ENCODE data around the gene NIM1K. TPM values are rescaled to one million over a fixed set of nuclear protein-coding genes. Genes with fewer than 3 reads are reported as not detected.

The NIM1K gene
- total RNA-seq, 3 donors from 2014 or later (not counting 1 experiment from before 2014, with no cell fraction given) = 0.28 to 0.40 (median 0.36) TPM

DNA sequence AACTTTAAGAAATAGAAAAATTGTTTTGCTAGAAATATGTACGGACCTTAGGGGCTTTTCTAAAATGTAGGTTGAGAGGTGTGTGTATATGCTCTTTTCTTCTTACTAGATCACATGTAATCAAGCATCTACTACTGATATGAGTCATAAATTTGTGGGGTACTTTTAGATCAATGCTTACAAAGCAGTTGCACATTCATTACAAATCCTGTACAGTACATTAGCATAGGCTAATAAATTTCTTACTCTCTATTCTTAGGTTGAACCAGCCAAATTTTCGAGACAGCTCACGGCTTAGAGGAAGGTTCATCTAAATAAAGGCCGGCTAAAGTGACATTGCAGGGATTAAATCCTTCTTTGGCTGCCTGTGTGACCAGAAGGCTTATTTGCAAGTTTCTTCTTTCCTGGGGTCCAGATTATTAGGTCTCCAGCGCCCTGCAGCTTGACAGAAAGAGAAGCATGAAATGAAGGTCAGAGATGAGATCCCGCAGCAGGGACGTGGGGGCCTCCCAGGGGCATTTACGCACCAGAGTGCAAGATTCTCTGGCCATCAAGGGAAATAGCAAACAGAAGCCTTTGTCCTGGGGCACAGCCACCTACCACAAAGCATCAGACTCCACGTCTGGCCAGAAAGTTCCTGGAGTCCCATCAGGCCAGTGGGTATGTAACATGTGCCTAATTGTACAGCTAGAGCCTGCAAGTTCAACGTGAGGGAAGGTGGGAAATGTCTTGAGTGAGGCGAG, 53.0 kb downstream of the NIM1K start:
- H3K4me3 Mint-ChIP-seq = no peak overlapping the region
- peaks cover 7 to 16% of the 10 kb centered on the region in 2 donors for H3K27me3 Mint-ChIP-seq (ENCODE audit: low read depth in 2 of 2)
- WGBS (ENCODE audit: insufficient coverage) = 80% methylated on average over 10 of the region's 11 CpGs

DNA sequence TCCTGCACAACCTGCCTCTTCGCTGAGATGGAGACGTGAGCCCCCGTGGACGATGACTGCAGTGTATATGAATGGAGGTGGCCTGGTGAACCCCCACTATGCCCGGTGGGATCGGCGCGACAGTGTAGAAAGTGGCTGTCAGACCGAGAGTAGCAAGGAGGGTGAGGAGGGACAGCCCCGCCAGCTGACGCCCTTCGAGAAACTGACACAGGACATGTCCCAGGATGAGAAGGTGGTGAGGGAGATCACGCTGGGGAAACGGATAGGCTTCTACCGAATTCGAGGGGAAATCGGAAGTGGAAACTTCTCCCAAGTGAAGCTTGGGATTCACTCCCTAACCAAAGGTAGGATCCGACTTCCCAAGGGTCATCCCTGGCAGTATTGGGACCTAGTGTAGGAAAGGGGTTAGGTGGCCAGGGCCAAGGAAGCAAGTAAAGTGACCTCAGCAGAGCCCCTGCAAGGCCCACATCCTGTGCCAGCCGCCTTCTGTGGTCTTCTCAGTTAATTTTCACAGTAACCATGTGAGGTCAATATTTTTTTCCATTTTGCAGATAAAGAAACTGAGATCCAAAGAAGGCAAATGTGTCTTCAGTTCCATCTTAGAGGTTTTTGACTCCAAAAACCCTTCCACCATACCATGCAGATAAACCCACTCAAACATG, 53.8 kb downstream of the NIM1K start:
- Mint-ChIP-seq H3K9me3 (no peaks in the 10 kb centered on the region), H3K36me3 (no peaks in the 10 kb centered on the region), H3K4me1 (no peaks in the 10 kb centered on the region), H3K27me3 (ENCODE audit: low read depth in 2 of 2) (peaks cover 7 to 10% of the 10 kb centered on the region in 2 donors), H3K27ac (no peak overlapping the region), H3K4me3 (no peak overlapping the region)
- Histone ChIP-seq H3K36me3 (ENCODE audit: control insufficient read depth, insufficient read depth, low read length) (no peaks in the 10 kb centered on the region), H3K27me3 (ENCODE audit: control insufficient read depth, insufficient read depth, low read length) (no peaks in the 10 kb centered on the region), H3K27ac (ENCODE audit: low read length) (no peak overlapping the region), H3K4me3 (ENCODE audit: low read length) (no peak overlapping the region), H3K9me3 (ENCODE audit: control insufficient read depth, insufficient read depth, low read length) (no peaks in the 10 kb centered on the region), H3K4me1 (ENCODE audit: control insufficient read depth, insufficient read depth, low read length) (no peaks in the 10 kb centered on the region)
- 79% methylated on average over 19 of the region's 19 CpGs for WGBS (ENCODE audit: insufficient coverage)
- TF ChIP-seq, protein P1, sequence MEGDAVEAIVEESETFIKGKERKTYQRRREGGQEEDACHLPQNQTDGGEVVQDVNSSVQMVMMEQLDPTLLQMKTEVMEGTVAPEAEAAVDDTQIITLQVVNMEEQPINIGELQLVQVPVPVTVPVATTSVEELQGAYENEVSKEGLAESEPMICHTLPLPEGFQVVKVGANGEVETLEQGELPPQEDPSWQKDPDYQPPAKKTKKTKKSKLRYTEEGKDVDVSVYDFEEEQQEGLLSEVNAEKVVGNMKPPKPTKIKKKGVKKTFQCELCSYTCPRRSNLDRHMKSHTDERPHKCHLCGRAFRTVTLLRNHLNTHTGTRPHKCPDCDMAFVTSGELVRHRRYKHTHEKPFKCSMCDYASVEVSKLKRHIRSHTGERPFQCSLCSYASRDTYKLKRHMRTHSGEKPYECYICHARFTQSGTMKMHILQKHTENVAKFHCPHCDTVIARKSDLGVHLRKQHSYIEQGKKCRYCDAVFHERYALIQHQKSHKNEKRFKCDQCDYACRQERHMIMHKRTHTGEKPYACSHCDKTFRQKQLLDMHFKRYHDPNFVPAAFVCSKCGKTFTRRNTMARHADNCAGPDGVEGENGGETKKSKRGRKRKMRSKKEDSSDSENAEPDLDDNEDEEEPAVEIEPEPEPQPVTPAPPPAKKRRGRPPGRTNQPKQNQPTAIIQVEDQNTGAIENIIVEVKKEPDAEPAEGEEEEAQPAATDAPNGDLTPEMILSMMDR (IDR thresholded peaks at IDR 0.05) = no peak
- ATAC-seq (no peak), DNase-seq (no peak)
- intact Hi-C loops (cut with micrococcal nuclease) = no loop called here

More for the DNA sequence above, 53.0 kb downstream of the NIM1K start:
- Mint-ChIP-seq H3K27ac (no peak overlapping the region), H3K9me3 (no peaks in the 10 kb centered on the region), H3K36me3 (no peaks in the 10 kb centered on the region), H3K4me1 (no peaks in the 10 kb centered on the region)
- TF ChIP-seq, protein P1 (IDR thresholded peaks at IDR 0.05) = no peak
- DNase-seq = no peak
- no peaks in the 10 kb centered on the region for H3K27me3 ChIP-seq (ENCODE audit: control insufficient read depth, insufficient read depth, low read length)
- no peaks in the 10 kb centered on the region for H3K9me3 ChIP-seq (ENCODE audit: control insufficient read depth, insufficient read depth, low read length)
- no peaks in the 10 kb centered on the region for H3K36me3 ChIP-seq (ENCODE audit: control insufficient read depth, insufficient read depth, low read length)
- intact Hi-C loops (cut with micrococcal nuclease) = no loop called here
- ATAC-seq = no peak
- no peak overlapping the region for H3K27ac ChIP-seq (ENCODE audit: low read length)
- no peak overlapping the region for H3K4me3 ChIP-seq (ENCODE audit: low read length)
- no peaks in the 10 kb centered on the region for H3K4me1 ChIP-seq (ENCODE audit: control insufficient read depth, insufficient read depth, low read length)

DNA sequence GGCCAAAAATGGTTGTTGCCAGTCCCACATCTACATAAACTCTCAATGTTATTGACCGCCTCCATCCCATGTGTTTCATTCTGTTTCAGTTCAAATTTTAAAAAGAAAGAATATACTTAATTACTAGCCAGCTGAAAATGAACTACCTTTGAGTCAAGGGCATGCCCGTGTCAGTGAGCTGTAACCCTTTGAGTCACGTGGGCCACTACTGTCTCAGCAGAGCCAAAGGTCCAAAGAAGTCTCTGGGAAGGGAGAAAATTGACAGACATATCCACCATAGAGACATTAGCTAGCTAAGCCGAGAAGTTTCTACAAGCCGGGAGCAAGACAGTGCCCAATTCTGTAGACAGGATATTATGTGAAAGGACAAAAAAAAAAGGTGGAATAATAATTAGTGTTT, 59.7 kb downstream of the NIM1K start:
- ATAC-seq (no peak), DNase-seq (no peak)
- H3K9me3 ChIP-seq (ENCODE audit: control insufficient read depth, insufficient read depth, low read length) = no peaks in the 10 kb centered on the region
- Mint-ChIP-seq H3K27ac (no peak overlapping the region), H3K4me3 (no peak overlapping the region), H3K9me3 (no peaks in the 10 kb centered on the region), H3K27me3 (ENCODE audit: low read depth in 2 of 2) (peaks cover 13 to 18% of the 10 kb centered on the region in 2 donors), H3K36me3 (no peaks in the 10 kb centered on the region), H3K4me1 (no peaks in the 10 kb centered on the region)
- TF ChIP-seq, protein P1 (IDR thresholded peaks at IDR 0.05) = no peak
- no peak overlapping the region for H3K4me3 ChIP-seq (ENCODE audit: low read length)
- H3K4me1 ChIP-seq (ENCODE audit: control insufficient read depth, insufficient read depth, low read length) = no peaks in the 10 kb centered on the region
- no peaks in the 10 kb centered on the region for H3K36me3 ChIP-seq (ENCODE audit: control insufficient read depth, insufficient read depth, low read length)
- intact Hi-C loops (cut with micrococcal nuclease) = no loop called here
- H3K27me3 ChIP-seq (ENCODE audit: control insufficient read depth, insufficient read depth, low read length) = no peaks in the 10 kb centered on the region
- H3K27ac ChIP-seq (ENCODE audit: low read length) = no peak overlapping the region
- 88% methylated on average over 5 of the region's 5 CpGs for WGBS (ENCODE audit: insufficient coverage)

Data from natural killer cell (primary cell).